ENCODE measurements around the gene ADRA2B. TPM values are rescaled to one million over a fixed set of nuclear protein-coding genes. Genes with fewer than 3 reads are reported as not detected.

Gene ADRA2B
- total and polyA plus RNA-seq, 8 donors, result 0.15 to 2.9 (median 0.44) TPM; not detected in 2

GRCh38 chr2:96083064-96083939 lies 33.1 kb downstream of the ADRA2B start:
- DNase-seq, result no peak
- Histone ChIP-seq H3K36me3 (no peaks in the 10 kb centered on the region), H3K27ac (peak overlapping the region in 1 of 5 donors; percentile 8), H3K4me3 (no peak overlapping the region), H3K27me3 (peaks cover 0 to 4% (median 0%) of the 10 kb centered on the region in 3 donors), H3K4me1 (no peaks in the 10 kb centered on the region), H3K9me3 (no peaks in the 10 kb centered on the region)
- WGBS, 5 donors, result 80 to 92% (median 86%) methylated on average over 3 to 9 of the region's 9 CpGs
- intact Hi-C loops (cut with DNase I; ENCODE audit: low total_unique reads), result no loop called here
- TF ChIP-seq EP300 (IDR thresholded peaks at IDR 0.05), result no peak
- TF ChIP-seq POLR2AphosphoS5 (IDR thresholded peaks at IDR 0.05), result no peak
- no peak for TF ChIP-seq CTCF (IDR thresholded peaks at IDR 0.05)
- TF ChIP-seq POLR2A (IDR thresholded peaks at IDR 0.05), result no peak

- no peak for DNase-seq
- Histone ChIP-seq H3K27me3 (peaks cover 0 to 4% (median 0%) of the 10 kb centered on the region in 3 donors), H3K4me3 (no peak overlapping the region), H3K9me3 (no peaks in the 10 kb centered on the region), H3K36me3 (no peaks in the 10 kb centered on the region), H3K27ac (peak overlapping the region in 1 of 5 donors; percentile 8), H3K4me1 (no peaks in the 10 kb centered on the region)
- intact Hi-C loops (cut with DNase I; ENCODE audit: low total_unique reads), result no loop called here
- 83 to 94% (median 92%) methylated on average over 13 to 14 of the region's 14 CpGs for WGBS, 5 donors
- no peak for TF ChIP-seq EP300 (IDR thresholded peaks at IDR 0.05)
- TF ChIP-seq POLR2A (IDR thresholded peaks at IDR 0.05), result no peak
- no peak for TF ChIP-seq POLR2AphosphoS5 (IDR thresholded peaks at IDR 0.05)
- TF ChIP-seq CTCF (IDR thresholded peaks at IDR 0.05), result no peak
These were observed 33.9 kb downstream of the ADRA2B start for GRCh38 chr2:96082211-96083063.

- Histone ChIP-seq H3K4me3 (no peak overlapping the region), H3K9me3 (peaks cover 0 to 13% (median 5%) of the 10 kb centered on the region in 4 donors), H3K27me3 (peaks cover 0 to 4% (median 0%) of the 10 kb centered on the region in 3 donors), H3K27ac (no peak overlapping the region), H3K4me1 (no peaks in the 10 kb centered on the region), H3K36me3 (no peaks in the 10 kb centered on the region)
- DNase-seq, result no peak
- WGBS, 5 donors, result 74 to 92% (median 84%) methylated on average over 2 of the region's 2 CpGs
- no peak for TF ChIP-seq EP300 (IDR thresholded peaks at IDR 0.05)
- no peak for TF ChIP-seq CTCF (IDR thresholded peaks at IDR 0.05)
- TF ChIP-seq POLR2A (IDR thresholded peaks at IDR 0.05), result no peak
- TF ChIP-seq POLR2AphosphoS5 (IDR thresholded peaks at IDR 0.05), result no peak
- intact Hi-C loops (cut with DNase I; ENCODE audit: low total_unique reads), result no loop called here
These were observed 35.3 kb downstream of the ADRA2B start for GRCh38 chr2:96081042-96081441.

- intact Hi-C loops (cut with DNase I; ENCODE audit: low total_unique reads), result no loop called here
- Histone ChIP-seq H3K4me3 (no peak overlapping the region), H3K9me3 (peaks cover 0 to 20% (median 8%) of the 10 kb centered on the region in 4 donors), H3K27ac (no peak overlapping the region), H3K36me3 (no peaks in the 10 kb centered on the region), H3K4me1 (no peaks in the 10 kb centered on the region), H3K27me3 (no peaks in the 10 kb centered on the region)
- TF ChIP-seq CTCF (IDR thresholded peaks at IDR 0.05), result no peak
- DNase-seq, result no peak
- 61 to 86% (median 66%) methylated on average over 2 of the region's 2 CpGs for WGBS, 5 donors
These were observed 41.1 kb downstream of the ADRA2B start for GRCh38 chr2:96075199-96075771.

All from stomach (tissue), 9 donors.